T-helper 2 cell treated with Interferon-gamma antibody and Interleukin-4, amounts not matched to agents 100 ng/mL and 5 ng/mL, for 36 hours (primary cell): ENCODE measurements around the gene ODAPH. TPM values are rescaled to one million over a fixed set of nuclear protein-coding genes. Genes with fewer than 3 reads are reported as not detected.

Experiments used
- total RNA-seq: library from RNA; stranded (reverse); gene quantifications from 2 replicates; pipeline ENCODE4 v1.2.3, GENCODE V29; 2022

ODAPH gene
- total RNA-seq, 1 donor from 2014 or later, result 0.86 TPM

Other genes with a start within 250 kb of the ODAPH start
- 24.2 and 24.9 TPM in 2 replicates for gene RCHY1, start 41.7 kb upstream of the ODAPH start, total RNA-seq
- 13.7 and 19.2 TPM in 2 replicates for gene THAP6, start 41.6 kb upstream of the ODAPH start, total RNA-seq
- 0.34 and 0.75 TPM in 2 replicates for gene CDKL2, start 74.5 kb downstream of the ODAPH start, total RNA-seq
- 136 and 141 TPM in 2 replicates for gene G3BP2, start 117.3 kb downstream of the ODAPH start, total RNA-seq
- 48.0 and 49.3 TPM in 2 replicates for gene USO1, start 168.5 kb downstream of the ODAPH start, total RNA-seq